NOMO-1 (cell line): ENCODE data around the gene LRIG2.
"Not testable (repeated sequence)": the region's sequence is repeated elsewhere in the genome, so short reads cannot be mapped to it uniquely, and the experiment has no call there.

Experiments
- DNase-seq, 2 experiments: peaks; one replicate each; lab custom pipeline; 2025; ENCODE audit not compliant: unreplicated experiment in 2 of 2; lab: John Stamatoyannopoulos, UW

Gene LRIG2

DNA sequence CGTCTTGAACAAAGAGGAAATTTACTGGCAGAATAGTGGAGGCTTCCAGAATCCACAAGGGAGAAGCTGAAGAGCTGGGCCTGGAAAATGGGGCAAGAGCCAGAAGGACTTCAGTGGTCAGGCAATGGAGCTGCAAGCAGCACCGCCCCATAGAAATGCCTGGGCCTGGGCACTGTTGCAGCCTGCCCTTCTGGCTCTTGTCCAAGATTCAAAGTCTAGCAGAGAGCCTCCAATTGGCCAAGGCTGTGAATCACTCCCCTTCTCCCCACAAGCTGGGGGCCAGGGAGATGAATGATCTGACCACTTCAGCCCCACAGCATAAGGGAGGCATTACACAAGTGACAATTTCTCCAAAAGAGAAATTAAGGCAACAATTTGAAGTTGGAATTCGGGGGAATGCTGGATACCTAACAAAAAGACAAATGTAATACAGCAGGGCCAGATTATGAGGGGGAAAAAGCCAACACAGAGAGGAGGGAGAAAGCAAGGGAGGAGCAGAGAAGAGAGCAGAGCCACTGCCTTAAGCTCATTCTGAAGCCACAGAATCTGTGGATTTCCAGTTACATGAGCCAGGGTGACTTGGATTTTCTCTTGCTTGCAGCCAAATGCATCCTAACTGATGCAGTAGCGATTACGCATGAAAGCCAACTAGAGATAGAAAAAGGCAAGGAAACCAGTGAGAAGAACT lies 80.3 kb downstream of the LRIG2 start:
- no peak for DNase-seq

DNA sequence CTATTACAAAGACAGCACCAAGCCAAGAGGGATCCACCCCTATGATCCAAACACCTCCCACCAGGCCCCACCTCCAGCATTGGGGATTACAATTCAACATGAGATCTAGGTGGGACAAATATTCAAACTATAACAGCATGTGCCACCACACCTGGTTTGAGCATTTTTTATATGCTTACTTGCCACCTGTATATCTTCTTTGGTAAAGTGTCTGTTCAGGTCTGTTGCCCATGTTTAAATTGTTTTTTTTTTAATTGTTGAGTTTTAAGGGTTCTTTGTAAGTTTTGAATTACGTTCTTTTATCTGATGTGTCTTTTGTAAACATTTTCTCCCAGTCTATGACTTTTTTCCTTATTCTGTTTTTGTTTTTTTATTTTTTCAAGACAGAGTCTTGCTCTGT lies 83.4 kb downstream of the LRIG2 start:
- no peak for DNase-seq

DNA sequence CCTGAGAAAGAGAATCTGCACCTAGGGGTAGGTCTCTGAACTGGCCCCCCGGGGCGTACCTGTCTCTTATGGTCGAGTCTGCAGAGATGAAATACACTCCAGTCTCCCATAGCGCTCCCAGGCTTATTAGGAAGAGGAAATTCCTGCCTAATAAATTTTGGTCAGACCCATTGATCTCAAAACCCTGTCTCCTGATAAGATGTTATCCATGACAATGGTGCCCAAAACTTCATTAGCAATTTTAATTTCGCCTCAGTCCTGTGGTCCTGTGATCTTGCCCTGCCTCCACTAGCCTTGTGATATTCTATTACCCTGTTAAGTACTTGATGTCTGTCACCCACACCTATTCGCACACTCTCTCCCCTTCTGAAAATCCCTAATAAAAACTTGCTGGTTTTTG lies 85.7 kb downstream of the LRIG2 start:
- DNase-seq, result not testable (repeated sequence)

DNA sequence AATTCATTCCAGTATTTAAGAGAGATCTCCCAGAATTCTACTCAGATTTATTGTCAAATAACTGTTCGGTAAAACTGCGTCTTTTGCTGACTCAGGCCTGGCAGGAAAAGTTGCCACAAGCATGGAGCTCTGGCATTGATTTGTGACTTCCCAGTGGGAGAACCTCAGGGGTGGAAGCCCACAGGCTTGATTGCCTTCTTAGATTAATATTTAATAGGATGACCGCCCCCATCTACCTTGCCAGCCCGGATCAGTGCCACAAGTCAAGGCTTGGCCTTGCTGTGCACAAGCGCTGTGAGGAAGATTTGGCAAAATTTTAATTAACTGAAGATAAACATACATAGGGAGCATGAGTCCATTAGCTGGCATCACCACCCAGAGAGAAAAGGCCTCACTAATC lies 93.5 kb downstream of the LRIG2 start:
- no peak for DNase-seq

DNA sequence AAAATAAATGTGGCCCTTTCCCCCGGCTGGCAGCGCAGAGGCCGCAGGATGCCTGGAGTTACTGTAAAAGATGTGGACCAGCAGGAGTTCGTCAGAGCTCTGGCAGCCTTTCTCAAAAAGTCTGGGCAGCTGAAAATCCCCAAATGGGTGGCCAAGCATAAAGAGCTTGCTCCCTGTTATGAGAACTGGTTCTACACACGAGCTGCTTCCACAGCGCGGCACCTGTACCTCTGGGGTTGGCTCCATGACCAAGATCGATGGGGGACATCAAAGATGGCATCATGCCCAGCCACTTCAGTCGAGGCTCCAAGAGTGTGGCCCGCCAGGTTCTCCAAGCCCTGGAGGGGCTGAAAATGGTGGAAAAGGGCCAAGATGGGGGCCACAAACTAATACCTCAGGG lies 95.9 kb downstream of the LRIG2 start:
- DNase-seq, result no peak

DNA sequence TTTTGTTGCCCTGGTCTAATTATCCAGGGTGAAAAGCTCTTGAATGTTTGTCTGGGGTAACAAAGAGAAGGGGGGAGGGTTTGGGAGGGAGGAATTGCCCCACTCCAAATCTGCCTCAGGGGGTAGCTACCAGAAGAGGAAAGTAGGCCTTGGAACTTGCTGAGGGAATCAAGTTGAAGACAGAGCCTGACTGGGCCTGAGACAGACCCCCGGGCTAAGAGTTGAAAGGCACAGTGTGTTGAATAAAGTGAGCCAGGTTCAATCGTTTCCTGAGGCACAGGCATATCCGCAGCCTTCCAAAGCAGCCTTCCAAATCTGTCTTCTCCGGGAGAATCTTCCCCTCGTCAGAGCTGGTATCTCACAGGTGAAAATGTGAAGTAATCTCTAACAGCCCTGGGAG lies 96.6 kb downstream of the LRIG2 start:
- no peak for DNase-seq

DNA sequence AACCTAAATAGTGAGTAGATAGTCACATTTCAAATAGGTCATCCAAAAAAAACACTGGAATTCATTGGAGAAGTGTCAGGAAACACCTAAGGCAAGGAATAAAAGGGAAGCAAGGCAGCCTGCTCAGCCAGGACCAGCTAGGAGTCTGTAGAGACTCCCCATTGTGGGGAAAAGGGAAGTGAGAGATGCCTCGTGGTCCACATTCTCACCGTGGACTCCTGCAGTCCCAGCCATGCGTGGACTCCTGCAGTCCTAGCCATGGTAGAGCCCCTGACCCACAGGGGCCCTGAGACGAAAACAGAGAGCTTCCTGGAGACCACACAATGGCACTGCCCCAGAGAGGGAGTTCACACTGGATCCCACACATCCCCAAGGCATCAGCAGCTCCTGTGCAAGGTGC lies 97.5 kb downstream of the LRIG2 start:
- DNase-seq, result no peak

DNA sequence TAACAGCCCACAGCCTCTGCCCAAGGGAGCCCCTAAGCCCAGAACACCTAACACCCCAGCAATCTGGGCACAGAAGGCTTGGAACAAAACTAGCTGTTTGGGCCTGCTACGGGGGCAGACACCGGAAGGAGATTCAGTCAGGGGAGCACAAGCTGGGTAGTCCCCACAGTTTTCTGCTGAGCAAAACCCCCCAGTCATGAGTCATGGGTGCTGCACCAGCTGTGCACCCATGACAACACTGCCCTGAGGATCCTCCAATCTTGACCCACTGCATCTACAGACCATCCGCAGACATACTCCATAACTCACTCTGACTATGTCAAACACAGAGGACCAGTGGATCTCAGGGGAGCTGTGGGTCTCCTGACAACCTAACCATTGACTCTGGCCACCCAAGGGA lies 105.1 kb downstream of the LRIG2 start:
- no peak for DNase-seq

DNA sequence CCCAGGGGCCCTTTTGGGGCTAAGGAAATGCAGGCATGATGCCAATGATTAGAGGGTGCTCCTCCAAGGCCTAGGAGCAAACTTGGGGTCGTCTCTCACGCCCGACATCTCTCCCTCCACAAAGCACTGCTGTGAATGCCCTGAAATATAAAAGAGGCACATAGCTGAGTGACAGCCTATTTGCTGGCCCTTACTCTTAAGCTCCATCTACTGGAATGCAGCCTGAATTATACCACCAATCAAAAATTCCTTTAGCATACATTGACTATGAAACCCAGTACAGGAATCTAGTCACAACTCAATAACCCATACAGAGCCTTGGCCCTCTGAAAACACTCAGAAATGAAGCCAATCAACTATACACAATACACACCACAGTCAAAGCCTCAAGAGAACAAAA lies 105.5 kb downstream of the LRIG2 start:
- no peak for DNase-seq
